ENCODE results near the gene GSTM4. TPM values are rescaled to one million over a fixed set of nuclear protein-coding genes. Genes with fewer than 3 reads are reported as not detected.
"Not testable (repeated sequence)": the region's sequence is repeated elsewhere in the genome, so short reads cannot be mapped to it uniquely, and the experiment has no call there.

Gene GSTM4
- total RNA-seq, 1 experiment from 2014 or later = 34.9 TPM

- not testable (repeated sequence) for DNase-seq (ENCODE audit: low read depth)
Measured at GRCh38 chr1:109702940-109703339, 47.0 kb downstream of the GSTM4 start.

DNA sequence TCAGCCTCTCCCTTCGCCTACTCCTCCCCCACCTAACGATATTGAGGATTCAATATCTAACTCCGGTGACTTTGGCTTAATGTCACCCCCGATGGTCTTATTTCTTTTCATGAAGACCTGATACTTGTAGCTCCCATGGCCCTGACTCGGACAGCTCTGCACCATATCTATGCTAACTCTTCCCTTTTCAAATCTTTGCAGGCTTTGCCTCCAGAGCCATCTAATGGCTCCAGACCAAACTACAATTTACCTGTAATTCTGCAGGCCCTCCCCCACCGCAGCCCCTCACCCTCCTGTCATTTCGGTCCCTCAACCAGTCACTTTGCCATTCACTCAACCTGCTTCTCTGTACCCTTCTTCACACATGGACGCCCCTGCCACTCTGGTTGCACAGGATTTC is 48.3 kb downstream of the GSTM4 start:
- DNase-seq (ENCODE audit: low read depth) = no peak

DNA sequence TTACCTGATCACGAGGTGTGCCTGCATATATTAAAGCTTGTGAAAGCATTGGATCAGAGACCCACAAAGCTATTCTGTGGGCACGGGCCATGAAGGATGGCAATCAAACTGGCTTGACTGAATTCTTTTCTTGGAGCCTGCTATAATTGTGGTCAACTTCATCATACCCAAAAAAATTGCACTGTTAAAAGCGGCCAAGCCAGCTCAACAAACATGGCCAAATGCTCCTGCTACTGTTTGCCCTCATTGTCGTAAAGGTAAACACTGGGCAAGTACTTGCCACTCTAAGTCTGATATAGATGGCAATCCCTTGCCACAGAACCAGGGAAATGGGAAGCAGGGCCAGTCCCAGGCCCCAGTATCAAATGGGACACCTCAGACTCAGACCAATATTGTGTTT is 49.5 kb downstream of the GSTM4 start:
- no peak for DNase-seq (ENCODE audit: low read depth)

DNA sequence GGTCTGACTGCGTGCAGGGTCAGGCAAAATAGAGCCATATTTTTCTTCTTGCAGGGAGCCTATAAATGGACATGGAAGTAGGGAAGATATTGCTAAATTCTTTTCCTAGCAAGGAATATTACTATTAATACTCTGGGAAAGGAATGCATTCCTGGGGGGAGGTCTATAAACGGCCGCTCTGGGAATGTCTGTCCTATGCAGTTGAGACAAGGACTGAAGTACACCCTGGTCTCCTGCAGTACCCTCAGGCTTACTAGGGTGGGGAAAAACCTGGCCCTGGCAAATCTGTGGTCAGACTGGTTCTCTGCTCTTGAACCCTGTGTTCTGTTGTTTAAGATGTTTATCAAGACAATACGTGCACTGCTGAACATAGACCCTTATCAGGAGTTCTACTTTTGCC is 53.0 kb downstream of the GSTM4 start:
- DNase-seq (ENCODE audit: low read depth) = not testable (repeated sequence)

DNA sequence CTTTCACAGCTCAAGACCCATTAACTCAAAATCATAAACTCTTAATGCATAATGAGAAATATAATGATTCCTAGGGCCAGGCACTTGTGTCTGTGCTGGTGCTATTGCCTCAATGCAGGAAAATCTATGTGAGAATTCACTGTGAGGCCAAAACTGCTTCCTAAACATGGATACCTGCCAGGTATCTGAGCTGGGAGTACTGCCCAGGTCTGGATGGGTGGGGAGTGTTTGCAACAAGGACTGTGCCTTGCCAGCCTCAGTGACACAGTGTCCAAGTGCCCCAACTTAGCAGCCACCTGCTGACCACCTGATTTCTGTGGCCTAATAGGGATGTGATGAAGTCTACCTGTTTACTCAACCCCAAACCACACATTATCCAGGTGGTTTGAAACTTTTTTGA is 53.9 kb downstream of the GSTM4 start:
- DNase-seq (ENCODE audit: low read depth) = not testable (repeated sequence)

Other genes starting within 250 kb of the GSTM4 start
- gene PSMA5, start 229.7 kb upstream of the GSTM4 start, total RNA-seq (2014; rRNA removed; shearing (Covaris generic)) = 218 and 382 TPM in 2 replicates
- 0.15 and 4.3 TPM in 2 replicates for gene SYPL2, start 189.6 kb upstream of the GSTM4 start, total RNA-seq (2014; rRNA removed; shearing (Covaris generic))
- gene ATXN7L2, start 172.2 kb upstream of the GSTM4 start, total RNA-seq (2014; rRNA removed; shearing (Covaris generic)) = 8.6 and 14.2 TPM in 2 replicates
- gene CYB561D1, start 162.0 kb upstream of the GSTM4 start, total RNA-seq (2014; rRNA removed; shearing (Covaris generic)) = 5.8 and 9.2 TPM in 2 replicates
- 3.2 and 3.7 TPM in 2 replicates for gene AMIGO1, start 146.4 kb upstream of the GSTM4 start, total RNA-seq (2014; rRNA removed; shearing (Covaris generic))
- not detected in 2 replicates for gene GPR61, start 116.2 kb upstream of the GSTM4 start, total RNA-seq (2014; rRNA removed; shearing (Covaris generic))
- 24.1 and 24.6 TPM in 2 replicates for gene GNAI3, start 107.5 kb upstream of the GSTM4 start, total RNA-seq (2014; rRNA removed; shearing (Covaris generic))
- gene GNAT2, start 36.5 kb upstream of the GSTM4 start, total RNA-seq (2014; rRNA removed; shearing (Covaris generic)) = 0.11 and 4.8 TPM in 2 replicates
- gene AMPD2, start 36.3 kb upstream of the GSTM4 start, total RNA-seq (2014; rRNA removed; shearing (Covaris generic)) = 121 and 135 TPM in 2 replicates
- 0.42 and 1.0 TPM in 2 replicates for gene GSTM2, start 12.0 kb downstream of the GSTM4 start, total RNA-seq (2014; rRNA removed; shearing (Covaris generic))
- 3.2 and 5.4 TPM in 2 replicates for gene GSTM1, start 31.7 kb downstream of the GSTM4 start, total RNA-seq (2014; rRNA removed; shearing (Covaris generic))
- not detected in 2 replicates for gene GSTM5, start 56.2 kb downstream of the GSTM4 start, total RNA-seq (2014; rRNA removed; shearing (Covaris generic))
- gene GSTM3, start 84.9 kb downstream of the GSTM4 start, total RNA-seq (2014; rRNA removed; shearing (Covaris generic)) = 194 and 206 TPM in 2 replicates
- not detected in 2 replicates for gene EPS8L3, start 107.8 kb downstream of the GSTM4 start, total RNA-seq (2014; rRNA removed; shearing (Covaris generic))